ENCODE measurements around the gene UBTD2.

The UBTD2 gene

GRCh38 chr5:172178301-172178987, 105.1 kb downstream of the UBTD2 start:
- no peak overlapping the region for H3K4me3 ChIP-seq
- intact Hi-C loops (cut with DNase I; ENCODE audit: low total_unique reads) = no loop called here
- H3K27ac ChIP-seq = no peak overlapping the region

GRCh38 chr5:172177176-172177575, 106.4 kb downstream of the UBTD2 start:
- no peaks in the 10 kb centered on the region for H3K9me3 ChIP-seq
- H3K36me3 ChIP-seq = no peaks in the 10 kb centered on the region
- intact Hi-C loops (cut with DNase I; ENCODE audit: low total_unique reads) = no loop called here
- no peak overlapping the region for H3K27ac ChIP-seq
- no peaks in the 10 kb centered on the region for H3K27me3 ChIP-seq
- H3K4me3 ChIP-seq = no peak overlapping the region
- DNase-seq = no peak
- peaks cover 0 to 5% (median 0%) of the 10 kb centered on the region in 4 donors for H3K4me1 ChIP-seq
- TF ChIP-seq CTCF (IDR thresholded peaks at IDR 0.05) = no peak

More at GRCh38 chr5:172178301-172178987, 105.1 kb downstream of the UBTD2 start:
- no peak for TF ChIP-seq CTCF (IDR thresholded peaks at IDR 0.05)
- no peaks in the 10 kb centered on the region for H3K27me3 ChIP-seq
- H3K9me3 ChIP-seq = no peaks in the 10 kb centered on the region
- H3K36me3 ChIP-seq = no peaks in the 10 kb centered on the region
- H3K4me1 ChIP-seq = peaks cover 0 to 5% (median 0%) of the 10 kb centered on the region in 4 donors
- DNase-seq = no peak

GRCh38 chr5:172175263-172175719, 108.3 kb downstream of the UBTD2 start:
- intact Hi-C loops (cut with DNase I; ENCODE audit: low total_unique reads) = no loop called here
- Histone ChIP-seq H3K4me1 (peaks cover 0 to 14% (median 2%) of the 10 kb centered on the region in 4 donors), H3K4me3 (no peak overlapping the region), H3K27me3 (no peaks in the 10 kb centered on the region), H3K27ac (no peak overlapping the region), H3K9me3 (no peaks in the 10 kb centered on the region), H3K36me3 (no peaks in the 10 kb centered on the region)
- DNase-seq = peak; percentile 61 to 72
- no peak for TF ChIP-seq CTCF (IDR thresholded peaks at IDR 0.05)

- Histone ChIP-seq H3K36me3 (no peaks in the 10 kb centered on the region), H3K9me3 (no peaks in the 10 kb centered on the region), H3K4me1 (peaks cover 0 to 9% (median 4%) of the 10 kb centered on the region in 4 donors), H3K27ac (no peak overlapping the region), H3K27me3 (no peaks in the 10 kb centered on the region), H3K4me3 (no peak overlapping the region)
- intact Hi-C loops (cut with DNase I; ENCODE audit: low total_unique reads) = no loop called here
- DNase-seq = no peak
- TF ChIP-seq CTCF (IDR thresholded peaks at IDR 0.05) = no peak
Observed at GRCh38 chr5:172173564-172174153, 109.9 kb downstream of the UBTD2 start.

GRCh38 chr5:172172912-172173563, 110.5 kb downstream of the UBTD2 start:
- no peak for TF ChIP-seq CTCF (IDR thresholded peaks at IDR 0.05)
- peaks cover 0 to 9% (median 4%) of the 10 kb centered on the region in 4 donors for H3K4me1 ChIP-seq
- H3K36me3 ChIP-seq = no peaks in the 10 kb centered on the region
- intact Hi-C loops (cut with DNase I; ENCODE audit: low total_unique reads) = no loop called here
- no peak overlapping the region for H3K27ac ChIP-seq
- no peaks in the 10 kb centered on the region for H3K9me3 ChIP-seq
- H3K27me3 ChIP-seq = no peaks in the 10 kb centered on the region
- H3K4me3 ChIP-seq = no peak overlapping the region
- DNase-seq = no peak

Measured in tibial artery (tissue), 4 donors.